ENCODE results near the gene PACRG.

Gene PACRG

GRCh38 chr6:162829013-162829742 lies 101.4 kb downstream of the PACRG start:
- TF ChIP-seq CTCF (IDR thresholded peaks at IDR 0.05; ENCODE audit: low read length, missing control alignments), result no peak
- DNase-seq (ENCODE audit: low read depth), result no peak
- no peak overlapping the region for H3K4me3 ChIP-seq (replicated peaks; ENCODE audit: low read depth, low read length)

DNA sequence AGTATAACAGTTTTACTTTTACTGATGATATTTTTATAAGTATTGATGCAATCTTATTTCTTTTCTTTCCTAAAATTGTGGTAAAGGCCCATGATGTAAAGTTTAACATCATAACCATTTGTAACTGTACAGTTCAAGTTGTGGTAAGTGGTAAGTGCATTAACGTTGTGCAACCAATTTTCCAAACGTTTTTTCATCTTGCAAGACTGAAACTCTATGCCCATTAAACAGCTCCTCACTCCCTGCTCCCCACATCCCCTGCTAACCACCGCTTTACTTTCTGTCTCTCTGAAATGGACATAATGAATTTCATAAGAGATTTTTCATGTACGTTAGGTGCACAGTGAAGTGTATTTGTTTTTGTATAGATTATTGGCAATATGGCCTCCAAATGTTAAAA lies 106.0 kb downstream of the PACRG start:
- no peak for DNase-seq (ENCODE audit: low read depth)
- H3K4me3 ChIP-seq (replicated peaks; ENCODE audit: low read depth, low read length), result no peak overlapping the region
- TF ChIP-seq CTCF (IDR thresholded peaks at IDR 0.05; ENCODE audit: low read length, missing control alignments), result no peak

- no peak for TF ChIP-seq CTCF (IDR thresholded peaks at IDR 0.05; ENCODE audit: low read length, missing control alignments)
- H3K4me3 ChIP-seq (replicated peaks; ENCODE audit: low read depth, low read length), result no peak overlapping the region
- DNase-seq (ENCODE audit: low read depth), result no peak
Observed at GRCh38 chr6:162845972-162846371, 118.2 kb downstream of the PACRG start.

- no peak overlapping the region for H3K4me3 ChIP-seq (replicated peaks; ENCODE audit: low read depth, low read length)
- TF ChIP-seq CTCF (IDR thresholded peaks at IDR 0.05; ENCODE audit: low read length, missing control alignments), result no peak
- no peak for DNase-seq (ENCODE audit: low read depth)
Observed at GRCh38 chr6:162846723-162847122, 118.9 kb downstream of the PACRG start.

DNA sequence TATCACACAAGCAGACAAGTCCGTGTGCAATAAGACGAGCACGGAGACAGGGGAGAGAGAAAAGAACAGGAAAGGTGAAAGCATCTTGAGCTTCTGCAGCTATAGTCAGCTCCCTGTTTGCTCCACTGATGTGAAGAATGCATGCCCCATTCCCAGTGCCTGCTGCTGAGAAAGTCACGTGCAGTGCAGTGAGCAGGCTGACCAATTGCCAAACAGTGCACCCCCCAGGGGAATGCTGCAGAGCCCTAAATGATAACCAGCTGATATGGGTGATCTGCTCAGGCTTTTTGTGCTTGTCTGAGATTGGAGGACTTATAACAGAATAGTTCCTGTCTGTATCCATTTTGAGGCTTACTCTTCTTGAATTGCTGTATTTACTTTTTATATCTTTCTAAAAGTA lies 121.5 kb downstream of the PACRG start:
- no peak for DNase-seq (ENCODE audit: low read depth)
- no peak for TF ChIP-seq CTCF (IDR thresholded peaks at IDR 0.05; ENCODE audit: low read length, missing control alignments)
- H3K4me3 ChIP-seq (replicated peaks; ENCODE audit: low read depth, low read length), result no peak overlapping the region

GRCh38 chr6:162852192-162852591 lies 124.4 kb downstream of the PACRG start:
- H3K4me3 ChIP-seq (replicated peaks; ENCODE audit: low read depth, low read length), result no peak overlapping the region
- TF ChIP-seq CTCF (IDR thresholded peaks at IDR 0.05; ENCODE audit: low read length, missing control alignments), result no peak
- DNase-seq (ENCODE audit: low read depth), result no peak
